Large intestine (tissue), 3 donors: ENCODE data around the gene SNTG2. TPM values are rescaled to one million over a fixed set of nuclear protein-coding genes. Genes with fewer than 3 reads are reported as not detected.

Source experiments
- DNase-seq, 2 donors: peaks; one replicate each; pipeline versions ENCODE4 v3.0.0 to v3.0.0-alpha.2; 2013
- H3K27ac ChIP-seq: one replicate; pipeline ENCODE4 v1.5.1; 2013; ENCODE audit warnings: low read length
- H3K27me3 ChIP-seq: 2 replicates; pipeline ENCODE4 v1.6.1; 2013; ENCODE audit warnings: low read length; ENCODE audit not compliant: control insufficient read depth, insufficient read depth
- H3K36me3 ChIP-seq: 2 replicates; pipeline ENCODE4 v1.6.1; 2013; ENCODE audit warnings: low read length; ENCODE audit not compliant: control insufficient read depth, insufficient read depth
- H3K4me1 ChIP-seq: one replicate; pipeline ENCODE4 v1.6.1; 2013; ENCODE audit warnings: low read length; ENCODE audit not compliant: control insufficient read depth, insufficient read depth
- H3K4me3 ChIP-seq: one replicate; pipeline ENCODE4 v1.5.1; 2013; ENCODE audit warnings: low read length
- H3K9me3 ChIP-seq: one replicate; pipeline ENCODE4 v1.6.1; 2013; ENCODE audit warnings: mild to moderate bottlenecking, low read depth, low read length, moderate library complexity; ENCODE audit not compliant: control insufficient read depth
- WGBS: methylation state at CpG from one replicate; pipeline ENCODE4 v1.1.5; 2013; ENCODE audit warnings: low lambda C conversion rate; ENCODE audit not compliant: insufficient coverage; 5-methylcytosine and 5-hydroxymethylcytosine counted together
- polyA plus RNA-seq: library from polyadenylated mRNA; unstranded; fragments of 120-200 nt; gene quantifications from one replicate; pipeline ENCODE4 v1.2.1, GENCODE V29; 2013

SNTG2 gene
- polyA plus RNA-seq, 1 donor, result 0.48 TPM

GRCh38 chr2:910698-911097 is 40.0 kb upstream of the SNTG2 start:
- Histone ChIP-seq H3K9me3 (no peaks in the 10 kb centered on the region), H3K4me3 (no peak overlapping the region), H3K4me1 (no peaks in the 10 kb centered on the region), H3K36me3 (no peaks in the 10 kb centered on the region), H3K27me3 (no peaks in the 10 kb centered on the region), H3K27ac (no peak overlapping the region)
- WGBS, result 93% methylated on average over 3 of the region's 16 CpGs
- DNase-seq, result no peak

- Histone ChIP-seq H3K36me3 (no peaks in the 10 kb centered on the region), H3K4me1 (no peaks in the 10 kb centered on the region), H3K9me3 (no peaks in the 10 kb centered on the region), H3K4me3 (no peak overlapping the region), H3K27me3 (no peaks in the 10 kb centered on the region), H3K27ac (no peak overlapping the region)
- whole genome bisulfite sequencing, result no CpG with 5 or more reads among the region's 14 CpGs
- no peak for DNase-seq
These were observed 34.7 kb upstream of the SNTG2 start for GRCh38 chr2:915979-916378.

GRCh38 chr2:916935-917334 is 33.7 kb upstream of the SNTG2 start:
- no CpG with 5 or more reads among the region's 7 CpGs for WGBS
- H3K27me3 ChIP-seq, result no peaks in the 10 kb centered on the region
- no peak overlapping the region for H3K4me3 ChIP-seq
- H3K27ac ChIP-seq, result no peak overlapping the region
- DNase-seq, result no peak
- no peaks in the 10 kb centered on the region for H3K9me3 ChIP-seq
- H3K36me3 ChIP-seq, result no peaks in the 10 kb centered on the region
- H3K4me1 ChIP-seq, result no peaks in the 10 kb centered on the region

GRCh38 chr2:919672-920071 is 31.0 kb upstream of the SNTG2 start:
- Histone ChIP-seq H3K4me3 (no peak overlapping the region), H3K27me3 (peaks cover 2% of the 10 kb centered on the region), H3K36me3 (no peaks in the 10 kb centered on the region), H3K9me3 (no peaks in the 10 kb centered on the region), H3K27ac (no peak overlapping the region), H3K4me1 (no peaks in the 10 kb centered on the region)
- no peak for DNase-seq

GRCh38 chr2:920573-920972 is 30.1 kb upstream of the SNTG2 start:
- H3K27me3 ChIP-seq, result peaks cover 7% of the 10 kb centered on the region
- no peaks in the 10 kb centered on the region for H3K36me3 ChIP-seq
- WGBS, result no CpG with 5 or more reads among the region's 11 CpGs
- H3K4me1 ChIP-seq, result no peaks in the 10 kb centered on the region
- H3K9me3 ChIP-seq, result no peaks in the 10 kb centered on the region
- DNase-seq, result no peak
- no peak overlapping the region for H3K27ac ChIP-seq
- H3K4me3 ChIP-seq, result no peak overlapping the region

GRCh38 chr2:920999-921398 is 29.6 kb upstream of the SNTG2 start:
- H3K27ac ChIP-seq, result no peak overlapping the region
- no peak overlapping the region for H3K4me3 ChIP-seq
- no CpG with 5 or more reads among the region's 13 CpGs for WGBS
- H3K4me1 ChIP-seq, result no peaks in the 10 kb centered on the region
- no peaks in the 10 kb centered on the region for H3K9me3 ChIP-seq
- H3K36me3 ChIP-seq, result no peaks in the 10 kb centered on the region
- DNase-seq, result no peak
- peaks cover 7% of the 10 kb centered on the region for H3K27me3 ChIP-seq

- no peak overlapping the region for H3K27ac ChIP-seq
- H3K36me3 ChIP-seq, result no peaks in the 10 kb centered on the region
- H3K4me3 ChIP-seq, result no peak overlapping the region
- H3K9me3 ChIP-seq, result no peaks in the 10 kb centered on the region
- peaks cover 7% of the 10 kb centered on the region for H3K27me3 ChIP-seq
- DNase-seq, result no peak
- no peaks in the 10 kb centered on the region for H3K4me1 ChIP-seq
- WGBS, result no CpG with 5 or more reads among the region's 10 CpGs
These were observed 28.5 kb upstream of the SNTG2 start for GRCh38 chr2:922185-922584.

GRCh38 chr2:923832-924601 is 26.6 kb upstream of the SNTG2 start:
- Histone ChIP-seq H3K9me3 (no peaks in the 10 kb centered on the region), H3K4me3 (no peak overlapping the region), H3K4me1 (peaks cover under 1% of the 10 kb centered on the region), H3K36me3 (no peaks in the 10 kb centered on the region), H3K27me3 (peaks cover 7% of the 10 kb centered on the region), H3K27ac (no peak overlapping the region)
- WGBS, result 14% methylated on average over 1 of the region's 8 CpGs
- DNase-seq, result no peak

- H3K9me3 ChIP-seq, result no peaks in the 10 kb centered on the region
- H3K4me1 ChIP-seq, result peaks cover 5% of the 10 kb centered on the region
- H3K36me3 ChIP-seq, result no peaks in the 10 kb centered on the region
- WGBS, result 20% methylated on average over 2 of the region's 5 CpGs
- H3K27me3 ChIP-seq, result peaks cover 7% of the 10 kb centered on the region
- no peak overlapping the region for H3K4me3 ChIP-seq
- H3K27ac ChIP-seq, result no peak overlapping the region
- no peak for DNase-seq
These were observed 25.9 kb upstream of the SNTG2 start for GRCh38 chr2:924701-925100.

GRCh38 chr2:925309-925708 is 25.3 kb upstream of the SNTG2 start:
- peaks cover 4% of the 10 kb centered on the region for H3K9me3 ChIP-seq
- no peak for DNase-seq
- no peak overlapping the region for H3K27ac ChIP-seq
- WGBS, result no CpG with 5 or more reads among the region's 4 CpGs
- no peaks in the 10 kb centered on the region for H3K36me3 ChIP-seq
- peaks cover 7% of the 10 kb centered on the region for H3K27me3 ChIP-seq
- peaks cover 5% of the 10 kb centered on the region for H3K4me1 ChIP-seq
- H3K4me3 ChIP-seq, result no peak overlapping the region

- peaks cover 5% of the 10 kb centered on the region for H3K4me1 ChIP-seq
- WGBS, result no CpG with 5 or more reads among the region's 8 CpGs
- no peak overlapping the region for H3K4me3 ChIP-seq
- no peak for DNase-seq
- H3K36me3 ChIP-seq, result no peaks in the 10 kb centered on the region
- peaks cover 7% of the 10 kb centered on the region for H3K27me3 ChIP-seq
- no peak overlapping the region for H3K27ac ChIP-seq
- H3K9me3 ChIP-seq, result peaks cover 4% of the 10 kb centered on the region
These were observed 24.9 kb upstream of the SNTG2 start for GRCh38 chr2:925711-926110.
